Common myeloid progenitor, CD34-positive (primary cell): ENCODE results near the gene SULT1A1.
"Not testable (repeated sequence)": the region's sequence is repeated elsewhere in the genome, so short reads cannot be mapped to it uniquely, and the experiment has no call there.

Experiments used
- CTCF ChIA-PET: fragments of 350-600 bp; sonication (Branson Sonifier 250); formaldehyde crosslinking; loops from one replicate; lab custom pipeline; 2021; ENCODE audit warnings: antibody characterized with exemption; lab: Charles Lee
- POLR2A ChIA-PET: fragments of 350-600 bp; sonication (Branson Sonifier 250); formaldehyde crosslinking; loops from one replicate; lab custom pipeline; 2021; ENCODE audit warnings: antibody characterized with exemption; lab: Charles Lee
- DNase-seq, 3 donors: peaks; one replicate each; pipeline versions ENCODE4 v3.0.0 to v3.0.0-alpha.2; 2013
- H3K27ac ChIP-seq, 2 experiments: 1 replicate in 1 of 2; 2 replicates in 1 of 2; pipeline ENCODE4 v1.7.0; 2013; ENCODE audit warnings: inconsistent platforms in 2 of 2, low read length in 2 of 2, mild to moderate bottlenecking in 2 of 2, low read depth in 1 of 2, moderate library complexity in 1 of 2; ENCODE audit not compliant: severe bottlenecking in 2 of 2, insufficient read depth in 1 of 2, poor library complexity in 1 of 2
- H3K27me3 ChIP-seq, 5 experiments: replicated peaks in 2 of 5; 1 replicate in 3 of 5; 2 replicates in 2 of 5; pipeline versions ENCODE4 v1.6.1 to v1.7.0; 2013; ENCODE audit warnings: low read length in 4 of 5, mild to moderate bottlenecking in 2 of 5, moderate library complexity in 2 of 5, inconsistent platforms in 1 of 5; ENCODE audit not compliant: insufficient read depth in 5 of 5, control insufficient read depth in 4 of 5
- H3K36me3 ChIP-seq, 4 experiments: 1 replicate in 2 of 4; 2 replicates in 2 of 4; pipeline versions ENCODE4 v1.6.1 to v1.7.0; 2013; ENCODE audit warnings: low read length in 3 of 4, control low read depth in 1 of 4, mild to moderate bottlenecking in 1 of 4; ENCODE audit not compliant: control insufficient read depth in 4 of 4, insufficient read depth in 4 of 4
- H3K4me1 ChIP-seq, 4 experiments: 1 replicate in 3 of 4; 2 replicates in 1 of 4; pipeline versions ENCODE4 v1.6.1 to v1.7.1; 2013; ENCODE audit warnings: low read length in 3 of 4, mild to moderate bottlenecking in 3 of 4, control low read depth in 1 of 4, inconsistent platforms in 1 of 4, moderate library complexity in 1 of 4; ENCODE audit not compliant: control insufficient read depth in 4 of 4, insufficient read depth in 4 of 4; ENCODE audit errors: control extremely low read depth in 1 of 4
- H3K4me3 ChIP-seq, 7 experiments: 1 replicate in 4 of 7; 2 replicates in 3 of 7; pipeline versions ENCODE4 v1.5.1 to v1.7.0; 2013; ENCODE audit warnings: mild to moderate bottlenecking in 7 of 7, low read length in 6 of 7, moderate library complexity in 6 of 7, inconsistent platforms in 2 of 7, low read depth in 2 of 7, control low read depth in 1 of 7; ENCODE audit not compliant: insufficient read depth in 4 of 7, control insufficient read depth in 1 of 7; ENCODE audit errors: extremely low read depth in 1 of 7
- H3K9me3 ChIP-seq, 5 experiments: 1 replicate in 4 of 5; 2 replicates in 1 of 5; pipeline versions ENCODE4 v1.6.1 to v1.7.1; 2013; ENCODE audit warnings: low read length in 4 of 5, mild to moderate bottlenecking in 2 of 5, inconsistent platforms in 1 of 5, low read depth in 1 of 5, moderate library complexity in 1 of 5; ENCODE audit not compliant: control insufficient read depth in 4 of 5, insufficient read depth in 2 of 5; ENCODE audit errors: control extremely low read depth in 1 of 5
- WGBS: methylation state at CpG from one replicate; pipeline ENCODE4 v1.1.5; 2013; ENCODE audit not compliant: insufficient coverage; 5-methylcytosine and 5-hydroxymethylcytosine counted together

The SULT1A1 gene

DNA sequence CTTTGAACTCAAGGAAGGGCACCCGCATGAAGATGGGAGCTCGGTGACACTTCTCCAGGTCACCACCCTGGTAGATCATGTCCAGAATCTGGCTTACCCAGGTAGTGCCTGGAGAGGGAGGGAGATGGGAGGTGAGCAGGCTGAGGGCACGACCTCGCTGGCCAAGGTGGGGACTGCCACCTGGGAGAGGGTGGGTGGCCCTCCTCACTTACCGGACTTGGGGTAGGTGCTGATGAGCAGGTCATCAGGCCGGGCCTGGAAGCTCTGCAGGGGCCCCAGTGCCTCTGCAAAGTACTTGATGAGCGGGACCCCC is 1.4 kb downstream of the SULT1A1 start:
- H3K9me3 ChIP-seq, POLR2A ChIA-PET, H3K27ac ChIP-seq, DNase-seq, H3K4me3 ChIP-seq, H3K27me3 ChIP-seq, CTCF ChIA-PET: not testable (repeated sequence)
- Histone ChIP-seq H3K36me3 (peaks cover 2 to 16% (median 8%) of the 10 kb centered on the region in 4 experiments), H3K4me1 (peaks cover 10 to 29% (median 22%) of the 10 kb centered on the region in 4 experiments)
- WGBS, result no CpG with 5 or more reads among the region's 7 CpGs

DNA sequence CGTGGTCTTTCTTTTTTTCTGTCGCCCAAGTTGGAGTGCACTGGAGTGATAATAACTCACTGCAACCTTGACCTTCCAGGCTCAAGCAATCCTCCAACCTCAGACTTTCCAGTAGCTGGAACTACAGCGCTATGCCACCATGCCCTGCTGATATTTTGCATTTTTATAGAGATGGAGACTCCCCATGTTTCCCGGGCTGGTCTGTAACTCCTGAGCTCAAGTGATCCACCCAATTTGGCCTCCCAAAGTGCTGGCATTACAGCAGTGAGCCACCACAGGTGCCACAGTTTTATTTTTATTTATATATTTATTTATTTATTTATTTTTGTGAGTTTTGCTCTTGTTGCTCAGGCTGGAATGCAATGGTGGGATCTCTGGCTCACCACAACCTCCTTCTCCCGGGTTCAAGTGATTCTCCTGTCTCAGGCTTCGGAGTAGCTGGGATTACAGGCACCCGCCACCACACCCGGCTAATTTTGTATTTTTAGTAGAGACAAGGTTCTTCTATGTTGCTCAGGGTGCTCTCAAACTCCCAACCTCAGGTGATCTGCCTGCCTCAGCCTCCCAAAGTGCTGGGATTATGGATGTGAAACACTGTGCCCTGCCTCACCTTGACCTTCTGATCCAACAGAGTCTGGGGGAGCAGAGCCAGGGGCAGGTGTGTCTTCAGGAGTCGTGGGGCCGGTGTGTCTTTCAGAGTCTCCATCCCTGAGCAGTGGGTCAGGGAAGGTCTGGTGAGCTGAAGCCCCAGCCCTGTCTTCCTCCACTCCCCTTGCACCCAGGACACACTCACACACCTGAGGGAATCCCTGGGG is 2.0 kb downstream of the SULT1A1 start:
- H3K27me3 ChIP-seq, H3K4me3 ChIP-seq, H3K9me3 ChIP-seq, POLR2A ChIA-PET, DNase-seq, H3K27ac ChIP-seq, CTCF ChIA-PET: not testable (repeated sequence)
- 100% methylated on average over 7 of the region's 10 CpGs for WGBS
- Histone ChIP-seq H3K36me3 (peaks cover 2 to 16% (median 8%) of the 10 kb centered on the region in 4 experiments), H3K4me1 (peaks cover 10 to 30% (median 22%) of the 10 kb centered on the region in 4 experiments)

DNA sequence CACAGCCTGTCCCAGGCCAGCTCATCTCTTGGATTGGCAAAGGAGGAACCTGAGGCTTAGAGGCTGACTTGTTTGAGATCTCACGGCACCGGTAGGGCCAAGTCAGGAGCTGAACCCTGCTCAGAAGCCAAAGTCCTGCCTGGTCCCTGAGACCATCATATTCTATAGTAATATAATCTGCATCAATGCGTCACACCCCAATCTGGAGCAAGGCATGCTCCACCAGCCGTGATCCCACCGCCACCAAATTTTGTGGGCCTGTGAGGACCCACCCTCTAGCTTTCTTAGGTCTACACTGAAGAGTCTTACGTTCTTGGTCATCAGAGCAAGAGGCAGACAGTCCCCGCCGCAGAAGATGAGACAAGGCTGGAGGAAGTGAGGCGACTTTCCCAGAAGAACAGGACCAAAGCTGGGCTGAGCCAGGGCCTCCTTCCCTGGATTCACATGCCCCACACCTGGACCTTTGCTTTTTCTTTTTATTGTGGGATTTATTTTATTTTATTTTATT is 2.7 kb downstream of the SULT1A1 start:
- H3K9me3 ChIP-seq, result no peaks in the 10 kb centered on the region
- no peak for DNase-seq
- peaks cover 2 to 16% (median 8%) of the 10 kb centered on the region in 4 experiments for H3K36me3 ChIP-seq
- no peak overlapping the region for H3K4me3 ChIP-seq
- H3K27ac ChIP-seq, result no peak overlapping the region
- ChIA-PET POLR2A (no interaction called here), CTCF (no interaction called here)
- no peaks in the 10 kb centered on the region for H3K27me3 ChIP-seq
- 99% methylated on average over 8 of the region's 9 CpGs for WGBS
- peaks cover 10 to 30% (median 22%) of the 10 kb centered on the region in 4 experiments for H3K4me1 ChIP-seq

GRCh38 chr16:28606291-28607115 is 3.3 kb downstream of the SULT1A1 start:
- DNase-seq, result no peak
- H3K27ac ChIP-seq, result no peak overlapping the region
- WGBS, result 92% methylated on average over 11 of the region's 16 CpGs
- H3K4me3 ChIP-seq, result no peak overlapping the region
- peaks cover 10 to 30% (median 22%) of the 10 kb centered on the region in 4 experiments for H3K4me1 ChIP-seq
- H3K9me3 ChIP-seq, result no peaks in the 10 kb centered on the region
- peaks cover 2 to 16% (median 8%) of the 10 kb centered on the region in 4 experiments for H3K36me3 ChIP-seq
- H3K27me3 ChIP-seq, result no peaks in the 10 kb centered on the region
- ChIA-PET POLR2A (no interaction called here), CTCF (no interaction called here)

DNA sequence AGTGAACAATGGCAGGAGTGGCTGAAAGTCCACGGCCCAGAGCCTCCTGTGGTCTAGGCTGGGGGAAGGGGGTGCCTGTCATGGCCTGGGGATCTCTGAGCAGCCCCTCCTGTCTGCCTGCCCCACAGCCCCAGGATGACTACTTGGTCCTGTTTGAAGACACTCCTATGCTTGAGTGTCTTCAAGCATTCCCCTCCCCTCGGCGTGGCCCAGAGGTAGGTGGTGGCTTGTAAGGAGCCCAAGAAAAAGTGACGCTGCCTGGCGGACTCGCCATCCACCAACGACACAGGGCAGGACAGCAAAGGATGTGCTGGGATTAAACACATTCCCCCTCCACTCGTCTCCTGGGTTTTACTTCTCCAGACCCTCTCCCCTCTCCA is 5.7 kb downstream of the SULT1A1 start:
- ChIA-PET POLR2A (no interaction called here), CTCF (interaction anchor here (1.4 kb wide), 1 partner anchor 9 kb away, joined by 4 read pairs; no protein-coding TSS in a partner anchor)
- no peak for DNase-seq
- 81% methylated on average over 8 of the region's 8 CpGs for WGBS
- Histone ChIP-seq H3K4me3 (no peak overlapping the region), H3K27ac (no peak overlapping the region), H3K4me1 (peaks cover 0 to 9% (median 2%) of the 10 kb centered on the region in 4 experiments), H3K27me3 (no peaks in the 10 kb centered on the region), H3K36me3 (peaks cover 2 to 16% (median 8%) of the 10 kb centered on the region in 4 experiments), H3K9me3 (no peaks in the 10 kb centered on the region)

- CTCF ChIA-PET, result interaction anchor here (1.4 kb wide), 1 partner anchor 8 kb away, joined by 4 read pairs; no protein-coding TSS in a partner anchor
- DNase-seq, result no peak
- H3K27me3 ChIP-seq, result no peaks in the 10 kb centered on the region
- H3K36me3 ChIP-seq, result peaks cover 2 to 16% (median 8%) of the 10 kb centered on the region in 4 experiments
- no peak overlapping the region for H3K4me3 ChIP-seq
- peaks cover 0 to 5% (median 0%) of the 10 kb centered on the region in 4 experiments for H3K4me1 ChIP-seq
- POLR2A ChIA-PET, result no interaction called here
- 86% methylated on average over 11 of the region's 11 CpGs for WGBS
- H3K27ac ChIP-seq, result no peak overlapping the region
- no peaks in the 10 kb centered on the region for H3K9me3 ChIP-seq
Observed at GRCh38 chr16:28603381-28604185, 6.3 kb downstream of the SULT1A1 start.
